NCI-H1048 (cell line): ENCODE data around the gene CAMKMT.
"Not testable (repeated sequence)": the region's sequence is repeated elsewhere in the genome, so short reads cannot be mapped to it uniquely, and the experiment has no call there.

Experiments used
- DNase-seq: peaks from one replicate; lab custom pipeline; 2025; lab: John Stamatoyannopoulos, UW

CAMKMT gene

DNA sequence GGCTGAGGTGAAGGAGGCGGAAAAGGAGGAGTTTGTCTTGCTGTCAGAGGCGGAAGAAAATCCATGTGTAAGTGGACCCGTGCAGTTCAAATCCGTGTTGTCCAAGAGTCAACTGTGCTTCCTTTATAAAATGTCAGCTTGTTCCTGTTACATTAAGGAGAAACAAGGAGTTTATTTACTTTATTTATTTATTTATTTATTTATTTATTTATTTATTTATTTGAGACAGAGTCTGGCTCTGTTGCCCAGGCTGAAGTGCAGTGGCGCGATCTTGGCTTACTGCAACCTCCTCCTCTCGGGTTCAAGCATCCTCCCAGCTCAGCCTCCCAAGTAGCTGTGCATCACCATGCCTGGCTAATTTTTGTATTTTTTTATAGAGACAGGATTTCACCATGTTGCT lies 143.9 kb downstream of the CAMKMT start:
- not testable (repeated sequence) for DNase-seq

DNA sequence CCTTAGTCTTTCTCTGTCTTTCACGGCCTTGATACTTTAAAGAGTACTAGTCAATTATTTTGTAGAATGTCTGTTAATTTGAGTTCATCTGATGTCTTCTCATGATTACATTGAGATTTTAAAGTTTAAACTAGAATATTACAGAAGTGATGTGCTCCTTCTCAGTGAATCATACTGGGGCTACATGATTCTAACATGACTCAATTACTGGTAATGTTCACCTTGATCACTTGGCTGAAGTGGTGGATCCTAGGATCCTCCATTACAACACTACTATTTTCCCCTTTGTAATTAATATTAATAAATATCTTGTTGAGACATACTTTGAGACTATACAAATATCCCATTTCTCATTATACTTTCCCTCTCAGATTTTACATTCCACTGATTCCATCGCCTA lies 148.5 kb downstream of the CAMKMT start:
- no peak for DNase-seq

- no peak for DNase-seq
Observed at GRCh38 chr2:44515416-44515815, 153.7 kb downstream of the CAMKMT start.

- no peak for DNase-seq
Observed at GRCh38 chr2:44519026-44519425, 157.3 kb downstream of the CAMKMT start.

- DNase-seq: no peak
Observed at GRCh38 chr2:44522846-44523245, 161.1 kb downstream of the CAMKMT start.

DNA sequence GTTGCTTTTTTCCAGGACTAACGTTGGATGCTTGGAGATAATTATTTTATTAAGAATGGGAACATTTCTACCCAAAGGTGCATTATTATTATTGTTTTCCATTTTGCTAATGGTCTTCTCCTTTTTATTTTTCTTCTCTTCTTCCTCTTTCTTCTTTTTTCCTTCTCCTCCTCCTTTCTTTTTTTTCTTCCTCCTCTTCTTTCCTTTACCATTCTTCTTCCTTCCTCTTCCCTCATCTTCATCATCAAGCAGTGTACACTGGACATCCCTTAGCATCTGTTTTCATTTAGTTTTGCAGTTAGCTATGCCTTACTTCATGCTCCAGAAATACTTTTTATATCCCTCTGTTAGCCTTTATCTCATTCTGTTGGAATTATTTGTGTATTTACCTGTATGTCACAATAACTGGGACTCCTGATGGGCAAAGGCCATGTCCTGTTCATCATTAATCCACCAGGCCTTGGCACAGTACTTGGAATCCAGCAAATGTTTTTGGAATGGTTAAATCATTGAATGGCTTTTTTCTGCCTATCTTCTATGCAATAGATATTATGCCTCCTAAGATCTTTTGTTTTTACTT lies 162.7 kb downstream of the CAMKMT start:
- DNase-seq: no peak

GRCh38 chr2:44526352-44526751 lies 164.6 kb downstream of the CAMKMT start:
- DNase-seq: no peak

DNA sequence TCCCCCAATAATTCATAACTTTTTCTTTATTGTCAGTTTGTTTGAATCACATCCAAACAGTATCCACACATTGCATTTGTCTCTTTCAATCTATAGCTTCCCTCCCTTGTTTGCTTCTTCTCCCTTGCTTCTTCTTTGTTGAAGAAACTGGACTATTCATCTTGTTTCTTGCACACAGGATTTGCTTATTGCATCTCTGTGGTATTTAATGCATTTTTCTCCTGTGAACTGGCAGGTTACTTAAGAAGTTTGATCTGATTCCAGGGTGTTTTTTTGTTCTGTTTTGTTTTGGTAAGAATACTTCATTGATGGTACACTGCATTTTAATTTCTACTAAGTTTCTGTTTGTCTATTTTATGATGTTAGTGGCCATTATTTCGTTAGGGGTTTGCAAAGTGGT lies 166.8 kb downstream of the CAMKMT start:
- no peak for DNase-seq

GRCh38 chr2:44529448-44529847 lies 167.7 kb downstream of the CAMKMT start:
- DNase-seq: no peak

GRCh38 chr2:44531289-44531688 lies 169.5 kb downstream of the CAMKMT start:
- no peak for DNase-seq

DNA sequence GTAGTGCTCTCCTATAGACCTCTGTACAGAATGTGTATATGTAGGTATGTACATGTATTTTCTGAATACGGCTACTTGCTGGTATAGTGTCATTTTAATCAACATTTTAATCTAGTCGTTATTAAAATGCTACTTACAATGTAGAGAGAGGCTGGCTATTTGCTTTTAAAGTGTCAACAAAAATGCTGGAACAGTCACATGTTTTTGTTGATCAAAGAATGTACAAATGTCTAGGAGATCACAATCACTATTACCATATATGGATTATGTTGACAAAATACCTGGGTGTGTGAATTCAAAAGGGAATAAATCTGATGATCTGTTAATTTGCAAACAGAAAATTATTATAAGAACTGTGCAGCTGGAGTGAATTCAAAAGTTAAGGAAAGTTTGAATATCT lies 170.3 kb downstream of the CAMKMT start:
- no peak for DNase-seq

GRCh38 chr2:44533508-44533907 lies 171.8 kb downstream of the CAMKMT start:
- no peak for DNase-seq

- no peak for DNase-seq
Observed at GRCh38 chr2:44535376-44535775, 173.6 kb downstream of the CAMKMT start.

GRCh38 chr2:44537264-44537663 lies 175.5 kb downstream of the CAMKMT start:
- no peak for DNase-seq

- DNase-seq: no peak
Observed at GRCh38 chr2:44542520-44542919, 180.8 kb downstream of the CAMKMT start.

DNA sequence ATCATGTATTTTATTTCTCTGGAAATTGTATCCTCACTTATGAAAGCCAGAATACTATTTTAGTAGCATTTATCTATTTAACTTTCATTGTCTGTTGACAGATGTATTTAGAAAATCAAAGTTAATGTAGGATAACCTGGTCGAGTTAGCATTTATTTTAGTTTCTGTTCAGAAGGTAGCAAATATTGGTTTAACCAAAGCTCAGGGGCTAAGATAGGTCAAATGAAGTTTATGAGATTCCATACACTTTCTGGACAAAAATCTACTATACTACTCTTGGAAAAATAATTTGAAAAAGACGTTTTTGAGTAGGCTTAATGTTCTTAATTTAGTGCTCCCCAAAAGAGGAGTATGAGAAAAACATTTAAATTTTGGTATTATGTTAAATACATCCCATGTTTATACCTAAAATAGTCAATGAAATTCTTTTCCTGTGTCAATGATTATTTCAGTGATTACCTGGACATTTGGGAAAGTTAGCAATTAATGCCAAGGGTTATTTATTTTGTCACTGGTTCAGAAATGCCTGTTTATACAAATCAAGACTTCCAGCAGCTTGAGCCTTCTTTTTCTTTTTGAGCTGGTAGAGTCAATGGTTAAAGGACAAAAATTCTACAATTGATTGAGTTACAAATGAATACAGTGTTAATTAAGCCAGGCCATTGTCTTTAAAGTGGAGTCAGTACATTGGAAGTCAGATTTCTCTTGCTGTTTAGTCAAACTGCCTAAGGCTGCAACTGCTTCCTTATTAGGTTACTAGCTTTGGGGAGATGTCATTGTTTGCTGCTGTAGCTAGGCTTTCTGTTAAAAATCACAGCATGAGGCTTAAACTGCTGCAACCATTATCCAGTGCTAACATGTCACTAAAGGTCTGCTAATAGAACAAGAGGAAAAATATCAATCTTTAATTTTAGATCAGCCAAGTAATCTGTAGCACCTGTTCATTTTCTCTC lies 182.3 kb downstream of the CAMKMT start:
- DNase-seq: no peak

GRCh38 chr2:44545005-44545404 lies 183.3 kb downstream of the CAMKMT start:
- DNase-seq: no peak

GRCh38 chr2:44546459-44547127 lies 184.8 kb downstream of the CAMKMT start:
- no peak for DNase-seq

DNA sequence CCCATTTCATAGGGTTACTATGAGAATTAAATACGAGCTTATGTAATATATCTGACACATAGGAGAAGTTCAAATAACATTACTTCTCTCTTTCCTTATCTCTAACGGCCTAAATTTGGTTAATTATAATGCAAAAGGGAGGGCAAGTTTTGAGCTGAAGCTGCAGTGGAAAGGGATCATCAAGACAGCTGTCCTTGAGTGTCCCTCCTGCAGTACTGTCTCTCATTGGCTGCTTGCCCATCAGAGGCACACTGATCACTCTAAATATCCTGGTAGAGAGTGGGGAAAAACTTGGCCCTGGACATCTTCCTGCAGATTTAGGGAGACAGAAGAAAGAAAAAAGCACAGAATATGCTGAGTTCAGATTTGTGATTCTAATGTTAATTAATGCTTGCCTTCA lies 186.0 kb downstream of the CAMKMT start:
- no peak for DNase-seq

GRCh38 chr2:44548221-44549098 lies 186.7 kb downstream of the CAMKMT start:
- DNase-seq: no peak

DNA sequence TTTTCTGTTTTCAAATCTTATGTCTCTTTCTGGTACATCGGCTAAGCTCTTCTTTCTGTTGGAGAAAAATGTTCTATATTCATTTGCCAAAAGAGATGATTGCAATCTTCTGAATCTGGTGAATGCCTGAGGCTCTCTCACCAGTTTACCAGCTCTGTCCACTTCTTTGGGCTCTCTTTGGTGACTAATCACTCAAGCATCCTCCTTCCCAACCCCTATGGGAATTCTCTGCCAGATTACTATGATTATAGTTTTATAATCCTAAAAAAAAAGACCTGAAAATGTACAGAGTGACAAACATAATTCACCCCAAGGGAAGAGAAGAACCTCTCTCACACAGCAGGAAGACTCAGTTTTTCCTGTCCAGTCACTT lies 187.3 kb downstream of the CAMKMT start:
- DNase-seq: no peak

DNA sequence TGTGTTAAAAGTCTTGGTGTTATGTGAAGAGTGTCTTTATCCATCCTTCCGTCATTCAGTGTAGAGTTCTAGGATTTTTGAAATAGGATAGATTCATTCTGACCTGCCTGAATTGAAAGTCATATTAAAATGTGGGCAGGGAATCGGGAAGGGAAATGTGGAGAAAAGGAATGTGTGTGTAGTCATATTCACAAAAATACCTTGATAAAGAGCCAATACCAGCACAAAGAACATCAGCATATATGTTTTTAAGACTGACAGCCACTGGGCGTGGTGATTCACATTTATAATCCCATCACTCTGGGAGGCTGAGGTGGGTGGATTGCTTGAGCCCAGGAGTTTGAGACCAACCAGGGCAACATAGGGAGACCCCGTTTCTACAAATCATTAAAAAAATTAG lies 188.1 kb downstream of the CAMKMT start:
- no peak for DNase-seq
